GM12872 (cell line): ENCODE results near the gene MSH2.

Experiments
- CTCF ChIP-seq: IDR thresholded peaks from 3 replicates; pipeline ENCODE4 v1.5.1; 2011; ENCODE audit warnings: low read depth, mild to moderate bottlenecking, low read length, moderate library complexity; ENCODE audit not compliant: insufficient read depth

MSH2 gene

DNA sequence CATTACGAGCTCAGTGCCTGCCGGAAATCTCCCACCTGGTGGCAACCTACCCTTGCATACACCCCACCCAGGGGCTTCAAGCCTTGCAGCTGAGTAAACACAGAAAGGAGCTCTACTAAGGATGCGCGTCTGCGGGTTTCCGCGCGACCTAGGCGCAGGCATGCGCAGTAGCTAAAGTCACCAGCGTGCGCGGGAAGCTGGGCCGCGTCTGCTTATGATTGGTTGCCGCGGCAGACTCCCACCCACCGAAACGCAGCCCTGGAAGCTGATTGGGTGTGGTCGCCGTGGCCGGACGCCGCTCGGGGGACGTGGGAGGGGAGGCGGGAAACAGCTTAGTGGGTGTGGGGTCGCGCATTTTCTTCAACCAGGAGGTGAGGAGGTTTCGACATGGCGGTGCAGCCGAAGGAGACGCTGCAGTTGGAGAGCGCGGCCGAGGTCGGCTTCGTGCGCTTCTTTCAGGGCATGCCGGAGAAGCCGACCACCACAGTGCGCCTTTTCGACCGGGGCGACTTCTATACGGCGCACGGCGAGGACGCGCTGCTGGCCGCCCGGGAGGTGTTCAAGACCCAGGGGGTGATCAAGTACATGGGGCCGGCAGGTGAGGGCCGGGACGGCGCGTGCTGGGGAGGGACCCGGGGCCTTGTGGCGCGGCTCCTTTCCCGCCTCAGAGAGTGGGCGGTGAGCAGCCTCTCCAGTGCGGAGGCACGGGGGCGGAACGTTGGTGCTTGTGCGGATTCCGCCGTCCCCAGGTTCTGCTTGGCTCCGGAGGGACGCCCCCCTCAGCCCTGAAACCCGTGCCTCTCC, at the start of gene MSH2:
TSS of gene MSH2 (plus strand) at position 352 of the 804 bp plus-strand sequence. CDS start at position 388, 36 bp downstream.
- TF ChIP-seq CTCF: no peak

DNA sequence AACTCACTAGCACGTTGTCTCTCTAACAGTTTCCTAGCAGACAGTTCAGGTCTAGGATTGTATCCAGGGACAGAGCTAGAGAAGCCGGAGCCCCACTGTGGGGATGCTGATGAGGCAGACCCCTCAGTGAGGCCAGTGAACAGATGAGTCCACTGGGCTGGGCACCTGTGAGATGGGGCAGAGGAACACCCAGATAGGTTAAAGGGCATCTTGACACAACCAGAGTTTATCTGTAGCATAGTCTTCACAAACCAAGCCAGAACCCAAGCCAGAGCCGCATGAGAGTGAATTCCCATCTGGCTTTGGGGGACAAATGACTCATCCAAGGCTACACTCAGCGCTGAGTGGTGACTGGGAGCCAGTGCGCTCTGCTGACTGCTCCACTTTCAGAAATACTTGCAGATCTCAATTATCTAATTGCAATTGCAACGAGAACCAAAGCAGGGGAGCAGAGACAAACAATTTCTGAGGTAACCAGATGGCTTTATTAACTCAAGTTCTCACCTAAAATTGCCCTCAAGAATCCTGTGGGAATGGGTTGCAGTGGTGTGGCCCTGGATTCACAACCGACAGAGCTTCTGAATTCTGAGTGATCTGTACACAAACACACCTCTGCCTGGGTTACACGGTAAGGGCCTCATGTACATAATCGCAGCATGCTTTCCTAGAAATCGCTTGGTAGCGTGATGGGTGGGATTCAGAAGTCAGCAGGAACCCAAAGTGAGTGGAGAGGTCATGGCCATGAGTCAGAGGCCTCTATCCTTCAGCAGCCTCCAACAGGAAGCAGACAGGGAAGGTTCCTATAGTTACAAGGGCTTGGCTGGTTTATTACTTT, 48.7 kb upstream of the MSH2 start:
- TF ChIP-seq CTCF: no peak

- no peak for TF ChIP-seq CTCF
These were observed 48.1 kb upstream of the MSH2 start for GRCh38 chr2:47354848-47355204.

DNA sequence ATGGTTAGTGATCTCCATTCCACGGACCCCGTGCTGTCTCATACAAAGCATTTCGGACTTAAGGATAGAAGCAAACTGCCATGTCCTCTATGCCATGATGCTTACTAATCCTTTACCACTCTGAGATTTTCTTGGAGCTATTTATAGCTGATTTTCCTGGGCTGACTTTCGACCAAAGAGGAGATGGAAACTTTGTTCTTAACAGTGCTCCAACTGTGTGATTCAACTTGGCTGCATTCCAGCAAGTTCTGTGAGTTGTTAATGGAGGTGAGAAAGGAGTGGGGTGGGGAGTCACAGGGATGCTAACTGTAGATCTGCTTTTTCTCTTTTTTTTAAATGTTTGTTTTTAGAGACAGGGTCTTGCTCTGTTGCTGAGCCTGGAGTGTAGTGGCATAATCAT, 45.5 kb upstream of the MSH2 start:
- TF ChIP-seq CTCF: no peak

DNA sequence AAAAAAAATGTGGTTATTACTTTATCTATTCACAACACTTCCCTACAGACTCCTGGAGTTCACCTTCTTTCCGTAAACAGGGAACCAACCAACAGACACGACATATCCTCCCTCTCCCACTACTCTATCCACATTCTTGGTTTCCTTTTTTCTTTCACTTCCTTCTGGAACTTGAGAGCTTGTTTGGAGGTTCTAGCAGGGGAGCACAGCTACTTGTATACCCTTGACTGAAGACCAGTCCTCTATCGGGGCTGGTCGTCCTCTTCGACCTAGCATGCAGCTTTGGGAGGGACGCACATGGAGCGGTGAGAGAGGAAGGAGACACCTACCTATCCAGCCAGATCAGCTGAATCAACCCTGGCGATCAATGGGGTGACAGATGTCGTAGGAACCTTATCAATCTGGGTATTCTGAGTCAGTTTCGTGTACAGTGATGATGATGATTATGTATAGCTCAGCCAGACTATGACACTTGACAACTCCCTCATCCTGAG, 43.5 kb upstream of the MSH2 start:
- TF ChIP-seq CTCF: no peak

DNA sequence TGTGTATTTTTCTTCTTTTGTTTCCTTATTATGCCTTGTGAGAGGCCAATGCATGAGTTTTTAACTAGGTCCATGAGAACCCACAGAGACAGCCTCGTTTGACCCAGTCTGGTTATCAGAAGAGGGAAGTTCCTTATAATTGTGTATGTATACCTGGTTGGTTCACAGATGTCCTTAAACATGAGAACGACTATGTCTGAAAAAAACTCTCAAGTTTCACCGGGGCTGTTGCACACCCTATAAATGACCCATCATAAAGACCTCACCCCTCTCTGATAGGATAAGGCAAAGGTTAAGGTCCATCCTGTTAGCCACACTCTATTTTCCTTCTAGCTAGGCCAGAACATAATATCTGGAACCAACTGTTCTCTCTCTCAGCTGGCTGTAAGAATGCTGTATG, 42.7 kb upstream of the MSH2 start:
- TF ChIP-seq CTCF: no peak

DNA sequence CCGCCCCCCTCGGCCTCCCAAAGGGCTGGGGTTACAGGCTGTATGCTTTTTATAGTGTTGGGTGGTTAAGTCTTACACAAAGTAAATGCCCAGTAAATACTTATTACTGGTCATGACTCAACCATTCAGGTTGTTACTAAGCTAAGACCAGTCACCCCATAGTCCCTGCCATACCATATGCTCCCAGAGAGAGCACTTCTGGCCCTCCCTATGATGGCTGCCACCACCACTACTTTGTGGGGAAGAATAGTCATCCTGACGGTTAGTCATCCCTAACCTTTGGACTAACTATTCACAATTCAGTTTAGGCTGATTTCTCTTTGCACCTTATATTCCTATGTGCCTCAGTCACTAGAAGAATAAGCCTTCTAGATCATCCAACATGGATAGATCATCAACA, 42.0 kb upstream of the MSH2 start:
- no peak for TF ChIP-seq CTCF
